Progenitor cell of endocrine pancreas (in vitro differentiated cells): ENCODE results near the gene CD81. TPM values are rescaled to one million over a fixed set of nuclear protein-coding genes. Genes with fewer than 3 reads are reported as not detected.

ENCODE experiments used
- DNase-seq: peaks from one replicate; pipeline ENCODE4 v3.0.0; 2021; ENCODE audit warnings: low spot score; ENCODE audit not compliant: unreplicated experiment
- H3K27ac Mint-ChIP-seq: 2 replicates; pipeline ENCODE4 v1.8.0; 2021; ENCODE audit warnings: mild to moderate bottlenecking, moderate library complexity, mixed read lengths
- H3K27me3 Mint-ChIP-seq: 2 replicates; pipeline ENCODE4 v1.8.0; 2021; ENCODE audit warnings: mixed read lengths
- H3K36me3 Mint-ChIP-seq: 2 replicates; pipeline ENCODE4 v1.8.0; 2022; ENCODE audit warnings: mixed read lengths; ENCODE audit not compliant: insufficient read depth
- H3K4me1 Mint-ChIP-seq: 2 replicates; pipeline ENCODE4 v1.8.0; 2021; ENCODE audit warnings: low read depth, mixed read lengths
- H3K4me3 Mint-ChIP-seq: 2 replicates; pipeline ENCODE4 v1.8.0; 2021; ENCODE audit warnings: low read depth, mild to moderate bottlenecking, moderate library complexity, mixed read lengths
- H3K9me3 Mint-ChIP-seq: 2 replicates; pipeline ENCODE4 v1.8.0; 2021; ENCODE audit warnings: low read depth, mixed read lengths
- total RNA-seq: library from RNA; stranded (reverse); gene quantifications from 2 replicates; pipeline ENCODE4 v1.2.1, GENCODE V29; 2021
- TF ChIP-seq, protein P1 (sequence below): fragments of 200-600 bp; sonication (generic); IDR thresholded peaks from one replicate; pipeline ENCODE4 v1.5.0; 2021; ENCODE audit warnings: antibody characterized with exemption, mild to moderate bottlenecking; ENCODE audit not compliant: unreplicated experiment

CD81 gene
- total RNA-seq, 1 donor from 2014 or later = 166 TPM

DNA sequence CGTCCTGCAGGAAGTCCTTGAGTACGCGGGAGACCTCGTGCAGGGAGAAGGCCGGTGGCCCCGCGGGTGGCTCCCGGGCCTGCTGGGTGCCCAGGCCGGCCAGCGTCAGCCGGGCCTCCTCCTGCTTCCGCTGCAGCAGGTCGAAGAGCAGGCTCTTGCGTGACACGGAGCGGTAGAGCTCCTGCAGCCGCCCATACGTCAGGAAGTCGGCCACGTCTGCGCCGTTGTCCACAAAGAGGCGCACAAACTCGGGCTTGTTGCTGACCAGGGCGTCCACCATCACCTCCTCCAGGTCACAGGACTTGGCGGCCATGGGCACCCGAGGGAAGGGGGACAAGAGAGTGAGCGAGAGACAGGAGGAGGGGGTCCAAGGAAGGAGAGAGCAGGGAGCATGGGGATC lies 38.1 kb downstream of the CD81 start:
- Mint-ChIP-seq H3K9me3 (no peaks in the 10 kb centered on the region), H3K4me3 (no peak overlapping the region), H3K4me1 (peaks cover 8% of the 10 kb centered on the region), H3K27ac (no peak overlapping the region), H3K27me3 (no peaks in the 10 kb centered on the region), H3K36me3 (no peaks in the 10 kb centered on the region)
- no peak for DNase-seq
- TF ChIP-seq, protein P1, sequence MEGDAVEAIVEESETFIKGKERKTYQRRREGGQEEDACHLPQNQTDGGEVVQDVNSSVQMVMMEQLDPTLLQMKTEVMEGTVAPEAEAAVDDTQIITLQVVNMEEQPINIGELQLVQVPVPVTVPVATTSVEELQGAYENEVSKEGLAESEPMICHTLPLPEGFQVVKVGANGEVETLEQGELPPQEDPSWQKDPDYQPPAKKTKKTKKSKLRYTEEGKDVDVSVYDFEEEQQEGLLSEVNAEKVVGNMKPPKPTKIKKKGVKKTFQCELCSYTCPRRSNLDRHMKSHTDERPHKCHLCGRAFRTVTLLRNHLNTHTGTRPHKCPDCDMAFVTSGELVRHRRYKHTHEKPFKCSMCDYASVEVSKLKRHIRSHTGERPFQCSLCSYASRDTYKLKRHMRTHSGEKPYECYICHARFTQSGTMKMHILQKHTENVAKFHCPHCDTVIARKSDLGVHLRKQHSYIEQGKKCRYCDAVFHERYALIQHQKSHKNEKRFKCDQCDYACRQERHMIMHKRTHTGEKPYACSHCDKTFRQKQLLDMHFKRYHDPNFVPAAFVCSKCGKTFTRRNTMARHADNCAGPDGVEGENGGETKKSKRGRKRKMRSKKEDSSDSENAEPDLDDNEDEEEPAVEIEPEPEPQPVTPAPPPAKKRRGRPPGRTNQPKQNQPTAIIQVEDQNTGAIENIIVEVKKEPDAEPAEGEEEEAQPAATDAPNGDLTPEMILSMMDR = no peak

DNA sequence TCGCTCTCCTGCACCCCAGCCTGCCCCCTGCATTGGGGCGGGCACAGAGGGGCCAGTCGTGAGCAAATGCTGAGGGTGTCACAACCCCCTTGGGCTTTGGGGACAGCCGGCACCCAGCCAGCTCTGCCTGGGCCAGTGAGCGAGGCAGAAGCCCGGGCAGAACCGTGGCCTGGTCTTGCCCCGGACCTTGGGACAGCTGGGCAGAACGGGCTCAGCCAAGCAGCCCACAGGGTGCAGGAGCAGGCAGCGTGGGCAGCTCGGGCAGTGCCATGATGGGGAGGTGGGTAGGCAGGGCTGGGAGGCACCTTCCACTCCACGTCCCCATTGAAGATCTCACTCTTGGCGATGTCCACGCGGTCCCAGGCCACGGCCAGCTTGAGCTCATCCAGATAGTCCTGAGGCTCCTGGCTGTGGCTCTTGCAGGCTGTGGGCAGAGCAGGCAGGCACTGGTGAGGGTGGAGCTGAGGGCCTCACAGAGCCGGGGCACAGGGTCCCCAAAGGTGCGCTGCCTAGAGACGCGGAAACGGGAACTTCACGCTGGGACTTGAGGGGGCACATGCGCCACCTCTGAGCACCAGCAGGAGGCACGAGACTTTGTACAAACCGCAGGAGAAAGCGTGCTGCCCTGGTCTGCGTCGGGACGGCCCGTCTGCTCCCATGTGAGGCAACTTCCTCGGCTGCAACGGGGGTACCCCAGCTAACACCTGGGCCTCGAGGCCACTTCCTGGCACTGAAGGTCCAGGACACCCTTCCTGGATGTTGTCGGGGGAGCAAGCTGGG lies 38.7 kb downstream of the CD81 start:
- DNase-seq = no peak

DNA sequence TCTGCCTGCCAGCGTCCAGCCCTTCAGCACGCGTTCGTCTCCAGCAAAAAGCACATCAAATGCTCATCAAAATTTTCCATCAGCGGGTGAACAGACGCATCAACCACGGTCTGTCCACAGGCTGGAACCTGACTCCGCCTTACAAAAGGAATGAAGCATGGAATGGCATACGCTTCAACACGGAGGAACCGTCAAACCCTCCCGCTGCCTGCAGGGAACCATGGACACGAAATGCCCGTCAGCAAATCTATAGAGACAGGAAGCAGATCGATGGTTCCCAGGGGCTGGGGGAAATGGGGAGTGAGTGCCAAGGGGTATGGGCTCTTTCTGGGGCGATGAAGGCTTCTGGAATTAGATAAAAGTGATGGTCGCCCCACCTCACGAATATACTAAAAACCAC lies 39.7 kb downstream of the CD81 start:
- H3K36me3 Mint-ChIP-seq = no peaks in the 10 kb centered on the region
- no peak overlapping the region for H3K4me3 Mint-ChIP-seq
- no peak overlapping the region for H3K27ac Mint-ChIP-seq
- no peaks in the 10 kb centered on the region for H3K4me1 Mint-ChIP-seq
- H3K9me3 Mint-ChIP-seq = no peaks in the 10 kb centered on the region
- no peaks in the 10 kb centered on the region for H3K27me3 Mint-ChIP-seq
- TF ChIP-seq, protein P1 = no peak
- no peak for DNase-seq

More for the DNA sequence above, 38.7 kb downstream of the CD81 start:
- TF ChIP-seq, protein P1 = peak; percentile 22
- Mint-ChIP-seq H3K27me3 (no peaks in the 10 kb centered on the region), H3K27ac (no peak overlapping the region), H3K9me3 (no peaks in the 10 kb centered on the region), H3K36me3 (no peaks in the 10 kb centered on the region), H3K4me3 (no peak overlapping the region), H3K4me1 (peaks cover 5% of the 10 kb centered on the region)

DNA sequence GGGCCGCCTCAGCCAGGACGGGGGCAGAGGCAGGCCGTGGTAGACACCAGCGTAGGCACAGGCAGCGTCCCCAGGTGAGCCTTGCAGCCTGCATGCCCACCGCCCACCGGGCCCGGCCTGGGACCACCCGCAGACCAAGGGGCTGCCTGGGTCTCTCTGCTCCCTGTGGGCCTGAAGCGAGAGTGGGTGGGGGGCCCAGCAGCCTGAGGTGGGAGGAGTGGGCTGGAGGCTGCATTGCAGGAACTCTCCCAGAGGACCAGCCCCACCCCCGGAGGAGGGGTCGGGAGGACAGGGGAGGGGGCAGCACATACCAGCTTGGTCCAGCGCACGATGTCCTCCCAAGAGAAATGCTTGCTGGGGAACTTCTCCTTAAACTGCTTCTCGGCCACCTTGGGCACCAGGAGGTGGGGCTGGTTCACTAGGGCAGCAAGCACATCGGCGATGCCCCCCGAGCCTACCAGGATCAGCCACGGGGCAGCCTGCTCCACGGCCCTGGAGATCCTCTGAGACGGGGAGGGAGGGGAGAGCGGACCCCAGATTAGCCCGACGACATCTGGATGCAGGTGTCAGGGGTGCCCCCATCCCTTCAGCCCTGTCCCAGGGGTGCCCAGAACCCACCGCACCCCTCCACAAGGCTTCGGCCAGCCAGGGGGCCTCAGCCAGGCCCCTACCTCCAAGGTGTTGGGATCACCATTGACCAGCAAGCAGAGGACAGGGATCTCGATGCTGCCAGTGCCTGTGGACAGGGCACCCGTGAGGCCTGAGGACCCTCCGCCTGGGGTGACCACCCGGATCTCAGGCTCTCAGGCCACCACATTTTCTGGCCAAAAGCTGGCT lies 41.0 kb downstream of the CD81 start:
- TF ChIP-seq, protein P1 = no peak
- no peaks in the 10 kb centered on the region for H3K36me3 Mint-ChIP-seq
- no peak overlapping the region for H3K27ac Mint-ChIP-seq
- H3K9me3 Mint-ChIP-seq = no peaks in the 10 kb centered on the region
- no peaks in the 10 kb centered on the region for H3K4me1 Mint-ChIP-seq
- no peak for DNase-seq
- no peaks in the 10 kb centered on the region for H3K27me3 Mint-ChIP-seq
- H3K4me3 Mint-ChIP-seq = no peak overlapping the region

DNA sequence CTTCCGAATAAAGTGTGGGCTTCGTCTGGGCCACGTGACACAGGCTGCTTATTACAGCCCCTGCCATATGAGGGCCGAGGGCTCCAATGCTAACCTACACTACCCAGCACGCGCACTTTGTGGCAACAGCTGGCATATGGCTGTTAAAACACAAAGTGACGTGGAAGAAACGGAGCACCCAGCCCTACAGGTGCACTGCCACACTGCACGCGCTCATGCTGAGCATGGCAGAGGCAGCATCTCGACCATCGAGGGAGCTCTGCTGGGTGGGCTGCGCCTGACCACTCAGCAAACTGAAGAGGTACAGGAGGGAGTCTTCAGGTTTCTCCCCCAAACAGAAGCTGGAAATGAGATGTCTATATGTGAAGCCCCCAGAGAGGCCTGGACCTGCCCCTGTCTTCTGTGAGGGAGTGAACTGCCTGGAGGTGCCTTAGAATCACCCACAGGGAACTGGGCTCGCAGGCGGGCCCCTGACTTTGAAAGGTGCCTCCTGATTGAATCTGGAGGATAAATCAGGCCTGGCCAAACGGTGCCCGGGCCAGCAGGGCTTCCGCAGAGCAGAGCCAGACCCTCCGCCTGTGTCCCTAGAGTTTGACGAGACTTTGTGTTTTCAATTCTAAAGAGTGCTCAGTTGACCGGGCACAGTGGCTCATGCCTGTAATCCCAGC lies 41.7 kb downstream of the CD81 start:
- Mint-ChIP-seq H3K9me3 (no peaks in the 10 kb centered on the region), H3K4me1 (no peaks in the 10 kb centered on the region), H3K36me3 (no peaks in the 10 kb centered on the region), H3K27ac (no peak overlapping the region), H3K27me3 (no peaks in the 10 kb centered on the region), H3K4me3 (no peak overlapping the region)
- DNase-seq = no peak
- TF ChIP-seq, protein P1 = no peak
